GM21723 (cell line): ENCODE measurements around the gene ELMO2.

Source experiments
- ATAC-seq: cut with Tn5 transposase; IDR thresholded peaks from one replicate; pipeline ENCODE4 v1.9.1; 2021; ENCODE audit warnings: mild to moderate bottlenecking, moderate library complexity; ENCODE audit not compliant: unreplicated experiment

The ELMO2 gene

GRCh38 chr20:46367967-46368901, 38.2 kb downstream of the ELMO2 start:
- no peak for ATAC-seq

GRCh38 chr20:46367234-46367633, 39.2 kb downstream of the ELMO2 start:
- no peak for ATAC-seq

GRCh38 chr20:46366826-46367225, 39.6 kb downstream of the ELMO2 start:
- ATAC-seq, result no peak

- ATAC-seq, result no peak
Observed at GRCh38 chr20:46365487-46366220, 40.8 kb downstream of the ELMO2 start.

- no peak for ATAC-seq
Observed at GRCh38 chr20:46364670-46365486, 41.5 kb downstream of the ELMO2 start.

- peak; percentile 63 for ATAC-seq
Observed at GRCh38 chr20:46363874-46364669, 42.3 kb downstream of the ELMO2 start.

- peak; percentile 16 for ATAC-seq
Observed at GRCh38 chr20:46362921-46363867, 43.2 kb downstream of the ELMO2 start.

GRCh38 chr20:46361811-46362210, 44.6 kb downstream of the ELMO2 start:
- no peak for ATAC-seq

- no peak for ATAC-seq
Observed at GRCh38 chr20:46361381-46361780, 45.0 kb downstream of the ELMO2 start.

- ATAC-seq, result peak; percentile 50
Observed at GRCh38 chr20:46359233-46359751, 47.1 kb downstream of the ELMO2 start.

GRCh38 chr20:46358346-46359058, 47.9 kb downstream of the ELMO2 start:
- no peak for ATAC-seq

- ATAC-seq, result no peak
Observed at GRCh38 chr20:46357030-46357514, 49.3 kb downstream of the ELMO2 start.

- no peak for ATAC-seq
Observed at GRCh38 chr20:46356195-46357029, 50.0 kb downstream of the ELMO2 start.

GRCh38 chr20:46355778-46356177, 50.6 kb downstream of the ELMO2 start:
- ATAC-seq, result no peak

GRCh38 chr20:46354920-46355654, 51.3 kb downstream of the ELMO2 start:
- ATAC-seq, result no peak

GRCh38 chr20:46354207-46354555, 52.2 kb downstream of the ELMO2 start:
- no peak for ATAC-seq
